HG02938 (cell line): ENCODE measurements around the gene PAPPA.

Experiments used
- ATAC-seq: cut with Tn5 transposase; IDR thresholded peaks from one replicate; pipeline ENCODE4 v1.9.1; 2021; ENCODE audit warnings: mild to moderate bottlenecking, moderate library complexity; ENCODE audit not compliant: unreplicated experiment

PAPPA gene

DNA sequence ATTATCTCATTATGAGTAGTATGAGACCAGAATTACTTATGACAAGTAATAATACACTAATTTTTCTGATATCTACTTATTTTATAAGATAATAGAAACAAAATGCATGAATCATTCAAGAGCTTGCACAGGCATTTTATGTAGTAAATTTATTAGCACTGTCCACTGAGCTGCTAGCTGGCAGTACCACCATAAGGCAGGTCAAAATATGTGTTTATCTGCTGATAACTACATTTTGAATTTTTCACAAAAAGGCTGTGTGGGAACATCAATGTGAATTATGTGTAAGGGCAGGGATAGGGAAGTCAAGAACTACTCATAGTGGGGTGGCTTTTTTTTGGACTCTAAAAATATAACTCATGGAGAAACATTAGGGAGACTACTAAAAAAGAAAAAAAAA is 249.6 kb downstream of the PAPPA start:
- ATAC-seq: no peak

DNA sequence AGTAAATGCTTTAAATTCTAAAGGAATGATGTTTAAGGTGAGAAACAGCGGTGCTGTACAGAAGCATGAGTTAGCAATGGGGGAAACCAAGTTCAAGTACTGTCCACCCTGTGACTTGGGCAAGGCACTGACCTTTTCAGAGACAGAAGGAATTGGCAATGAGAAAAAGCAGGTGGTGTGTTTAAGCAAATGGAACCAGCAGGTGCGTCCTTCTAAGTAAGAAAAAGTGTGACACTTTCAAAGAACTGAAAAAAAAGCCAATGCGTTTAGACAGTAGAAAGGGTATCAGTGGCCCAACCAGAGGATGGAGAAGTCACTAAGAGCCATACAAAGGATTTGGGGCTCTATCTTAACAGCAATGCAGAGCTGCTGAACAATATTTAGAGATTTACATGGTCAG is 250.6 kb downstream of the PAPPA start:
- no peak for ATAC-seq

DNA sequence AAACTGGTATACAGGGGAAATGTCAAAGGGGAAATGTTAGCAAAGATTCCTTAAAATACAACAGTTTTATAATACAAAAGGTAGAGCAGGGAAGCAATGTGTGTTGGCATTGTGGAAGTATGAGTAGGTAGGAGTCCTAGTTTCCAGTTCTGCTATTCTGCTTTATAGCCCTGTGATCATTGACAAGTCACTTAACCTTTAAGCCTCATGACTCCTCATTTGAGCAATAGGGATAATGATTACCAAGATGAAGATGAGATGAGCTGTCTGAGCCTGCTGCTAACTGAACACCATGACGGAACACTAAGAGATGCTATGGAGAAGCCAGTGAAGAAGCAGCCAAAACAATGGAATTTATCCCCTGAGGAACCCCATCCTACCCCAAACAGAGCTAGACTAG is 251.7 kb downstream of the PAPPA start:
- ATAC-seq: peak; percentile 45

DNA sequence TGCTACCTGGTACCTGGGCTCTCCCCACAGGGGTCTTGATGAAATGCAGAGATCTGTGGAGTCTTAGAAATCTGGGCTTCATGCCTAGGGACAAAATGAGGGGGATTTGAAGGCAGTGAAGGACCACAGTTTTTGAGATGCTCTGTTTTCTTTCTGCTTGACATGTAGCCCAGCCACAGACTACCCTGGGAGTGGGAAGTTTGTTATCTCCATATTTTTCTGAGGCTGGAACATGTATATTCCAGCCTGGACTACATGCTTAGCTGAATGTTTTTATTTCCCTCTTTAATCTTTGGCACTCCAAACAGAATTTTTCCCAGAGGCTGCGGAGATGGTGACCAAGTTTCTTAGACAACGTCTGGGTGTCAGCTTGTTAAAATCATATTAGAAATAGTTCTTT is 252.9 kb downstream of the PAPPA start:
- no peak for ATAC-seq

DNA sequence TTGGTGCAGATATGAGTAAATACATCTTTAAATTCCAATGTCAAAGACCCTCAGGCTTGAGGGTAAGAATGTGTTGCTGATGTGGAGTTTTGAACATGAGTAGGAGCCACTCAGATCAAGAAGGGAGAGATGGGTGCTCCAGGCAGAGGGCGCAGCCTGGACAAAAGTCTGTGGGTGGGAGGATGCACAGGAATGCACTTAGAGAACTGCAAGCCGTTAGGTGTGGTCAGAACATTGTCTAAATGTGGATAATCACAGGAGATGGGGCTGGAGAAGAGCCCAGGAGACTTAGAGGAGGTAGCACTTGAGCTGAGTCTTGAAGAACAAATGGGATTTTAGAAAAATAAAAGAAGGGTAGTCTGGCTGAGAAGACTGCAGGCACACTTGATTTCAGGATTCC is 255.5 kb downstream of the PAPPA start:
- ATAC-seq: no peak

DNA sequence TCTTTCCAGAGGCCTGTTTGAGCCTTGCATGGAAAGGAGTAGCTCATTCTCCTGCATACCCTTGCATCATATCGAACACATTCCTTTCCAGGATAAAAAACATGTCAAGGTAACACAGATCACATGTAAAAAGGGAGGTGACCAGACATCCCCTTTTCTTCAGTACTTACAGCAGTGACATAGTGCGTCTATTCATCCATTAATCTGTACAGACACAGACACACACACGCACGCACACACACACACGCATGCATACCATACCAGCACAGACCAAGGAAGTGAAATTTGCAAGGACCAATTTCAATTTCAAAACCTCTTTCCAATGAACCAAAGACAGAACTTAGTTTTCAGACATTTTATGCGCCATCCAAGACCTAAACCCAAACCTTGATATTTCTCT is 256.0 kb downstream of the PAPPA start:
- ATAC-seq: no peak

DNA sequence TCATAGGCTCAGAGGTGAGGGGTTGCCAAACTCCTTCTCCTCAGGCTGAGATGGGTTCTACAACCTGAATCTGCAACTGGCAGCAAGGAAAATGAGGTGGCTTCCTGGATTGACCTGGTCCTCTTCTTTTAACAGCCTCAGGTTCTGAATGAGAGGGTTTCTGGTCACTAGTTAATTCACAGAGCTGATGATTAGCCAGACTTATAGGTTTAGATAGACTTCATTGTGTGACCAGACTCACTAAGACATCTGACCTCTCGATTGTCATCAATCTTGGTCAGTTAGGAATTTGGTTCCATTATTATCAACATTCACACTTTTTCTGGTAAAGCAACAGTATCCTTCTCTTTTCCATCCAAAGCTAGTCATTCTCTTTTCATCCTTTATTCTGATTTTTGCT is 257.9 kb downstream of the PAPPA start:
- ATAC-seq: no peak

DNA sequence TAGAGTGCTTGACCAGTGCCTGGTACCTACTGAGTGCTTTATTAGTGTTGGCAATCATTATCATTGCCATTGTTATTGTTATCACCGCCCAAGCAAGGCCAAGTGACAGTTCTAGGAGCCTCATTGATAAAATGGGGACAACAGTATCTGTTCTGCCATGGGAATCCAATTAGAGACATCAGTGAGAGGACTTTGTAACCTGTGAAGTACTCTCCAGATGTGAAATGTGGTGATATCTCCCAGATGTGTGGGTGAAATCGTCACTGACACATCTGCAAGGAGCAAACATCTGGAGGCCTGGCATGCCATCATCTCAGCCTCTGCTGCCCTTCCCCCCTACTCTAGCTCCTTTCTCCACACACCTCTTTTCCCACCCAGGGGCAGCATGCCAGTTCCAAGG is 260.8 kb downstream of the PAPPA start:
- no peak for ATAC-seq

DNA sequence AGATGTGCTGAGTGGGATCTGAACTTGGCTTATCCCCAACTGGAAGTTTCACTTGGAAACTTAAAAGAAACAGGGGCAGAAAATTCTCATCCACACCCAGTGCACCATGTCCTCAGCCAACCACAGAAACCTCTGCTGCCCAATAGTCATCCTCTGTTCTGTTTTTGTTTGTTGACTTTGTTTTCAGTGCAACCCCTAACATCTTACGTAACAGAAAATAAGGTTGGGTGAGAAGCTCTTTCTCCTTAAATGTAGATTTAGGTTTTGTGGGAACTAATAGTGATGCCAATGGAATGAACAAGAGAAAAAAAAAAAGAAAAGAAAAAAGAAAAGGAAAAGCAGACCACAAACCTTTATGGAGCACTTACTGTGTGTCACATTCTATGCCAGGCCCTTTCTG is 262.8 kb downstream of the PAPPA start:
- no peak for ATAC-seq

DNA sequence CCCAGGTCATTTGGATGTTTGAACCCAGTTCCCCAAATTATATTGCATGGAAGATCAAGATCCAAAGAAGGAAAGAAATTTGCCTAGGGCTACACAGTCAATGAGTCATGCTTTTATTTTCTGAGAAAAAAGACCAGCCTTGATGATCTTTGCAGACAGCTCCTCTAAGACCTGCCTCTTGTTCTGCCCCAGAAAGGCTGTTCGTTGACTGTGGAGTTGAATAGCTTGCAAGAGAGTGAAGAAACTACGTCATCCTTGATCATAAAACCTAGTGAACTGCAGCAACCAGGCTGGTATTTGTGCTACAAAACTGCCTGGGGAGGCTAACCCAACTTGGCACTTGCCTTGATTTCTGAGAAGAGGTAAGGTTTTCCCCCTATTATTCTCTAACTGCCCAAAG is 263.9 kb downstream of the PAPPA start:
- ATAC-seq: no peak

DNA sequence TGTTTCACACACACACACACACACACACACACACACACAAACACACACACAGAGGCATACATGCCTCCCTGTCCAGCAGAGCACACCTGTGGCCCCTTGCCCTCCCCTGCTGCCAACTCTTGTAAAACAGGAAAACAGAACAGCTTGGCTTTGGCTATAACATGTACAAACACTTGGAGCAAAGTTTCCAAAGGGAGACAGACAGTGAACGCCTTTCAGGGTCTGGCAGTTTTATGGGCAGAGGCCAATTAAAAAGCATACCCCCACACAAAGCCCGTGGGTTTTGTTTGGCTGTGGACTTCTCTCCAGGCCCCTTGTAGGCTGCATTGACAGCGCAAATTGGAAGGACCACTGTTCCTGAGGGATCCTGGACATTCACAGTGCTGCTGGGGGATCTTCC is 265.6 kb downstream of the PAPPA start:
- no peak for ATAC-seq

DNA sequence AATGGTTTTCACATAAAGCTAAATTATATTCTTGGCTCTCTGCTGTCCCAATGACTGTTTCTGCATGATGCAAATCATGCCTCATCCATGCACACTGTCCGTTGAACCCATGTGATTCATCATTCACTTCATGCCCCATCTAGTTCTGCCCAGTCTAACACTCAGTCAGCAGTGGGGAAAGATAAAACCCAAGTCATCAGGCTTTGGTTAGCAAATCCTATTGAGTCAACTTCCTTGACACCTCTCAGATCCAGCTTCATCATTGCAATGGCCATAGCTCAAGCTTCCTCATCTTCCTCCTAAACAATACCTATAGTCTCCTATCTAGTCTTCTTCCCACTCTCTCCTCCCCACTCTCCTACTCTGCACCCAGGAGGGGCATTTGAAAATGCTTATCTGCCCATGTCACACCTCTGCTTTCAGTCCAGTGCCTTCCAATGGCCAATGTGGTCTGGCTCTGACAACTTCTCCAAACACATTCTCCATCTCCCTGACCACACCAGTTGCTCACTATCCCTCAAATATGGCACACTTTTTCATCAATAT is 267.5 kb downstream of the PAPPA start:
- no peak for ATAC-seq

DNA sequence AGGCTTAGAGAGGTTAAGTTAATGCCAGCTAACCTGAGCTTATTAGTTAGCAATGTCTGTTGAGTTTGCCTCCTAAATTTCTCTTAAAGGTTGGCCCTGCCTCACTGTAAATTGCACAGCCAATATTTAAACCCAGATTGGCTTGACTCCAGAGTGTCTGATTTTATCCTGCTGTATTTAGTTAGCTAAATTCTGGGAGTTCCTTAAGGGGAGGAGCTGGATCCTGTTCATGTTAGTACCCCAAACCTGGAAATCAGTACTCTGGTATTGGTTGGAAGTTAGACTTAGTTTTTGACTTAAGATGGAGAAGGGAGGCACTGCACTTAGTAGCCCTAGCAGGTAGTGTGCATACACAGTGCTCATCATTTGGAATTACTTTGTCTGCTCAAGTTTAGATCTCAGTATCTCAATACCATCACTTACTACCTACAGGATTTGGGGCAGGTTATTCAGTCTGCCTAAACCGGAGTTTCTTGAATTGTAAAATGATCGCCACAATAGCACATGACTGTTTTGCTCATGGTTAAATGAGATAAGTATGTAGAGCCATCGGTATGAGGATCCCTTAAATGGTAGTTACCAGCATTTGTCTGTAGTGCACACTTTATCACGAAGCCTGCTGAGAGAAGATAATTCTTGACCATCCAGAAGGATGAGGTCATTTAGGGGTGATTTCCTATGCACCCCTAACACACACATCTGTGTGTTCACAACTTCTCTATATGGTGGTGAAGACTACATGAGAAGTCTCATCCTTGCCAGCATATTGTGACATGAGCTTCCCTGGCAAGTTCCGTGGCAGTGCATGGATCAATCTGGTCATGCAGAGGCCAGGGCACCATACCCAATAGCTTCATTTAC is 268.8 kb downstream of the PAPPA start:
- ATAC-seq: no peak

DNA sequence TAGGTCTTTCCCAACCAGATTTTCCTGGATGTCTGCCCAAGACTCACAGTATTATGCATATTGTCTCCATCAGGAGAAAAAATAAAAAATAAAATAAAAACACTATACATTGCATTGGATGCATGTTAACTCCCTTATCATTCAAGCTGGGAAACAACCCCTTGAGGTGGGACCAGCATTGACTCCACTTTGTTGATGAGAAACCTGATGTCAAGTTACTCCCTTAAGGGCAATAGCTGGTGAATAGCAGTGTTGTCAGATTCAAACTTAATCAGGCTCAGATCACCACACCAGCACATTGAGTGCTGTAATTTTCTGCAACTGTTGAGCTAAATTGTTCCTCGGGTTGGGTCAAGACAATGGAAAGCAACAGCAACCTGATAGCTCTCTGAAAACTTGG is 269.6 kb downstream of the PAPPA start:
- ATAC-seq: no peak

DNA sequence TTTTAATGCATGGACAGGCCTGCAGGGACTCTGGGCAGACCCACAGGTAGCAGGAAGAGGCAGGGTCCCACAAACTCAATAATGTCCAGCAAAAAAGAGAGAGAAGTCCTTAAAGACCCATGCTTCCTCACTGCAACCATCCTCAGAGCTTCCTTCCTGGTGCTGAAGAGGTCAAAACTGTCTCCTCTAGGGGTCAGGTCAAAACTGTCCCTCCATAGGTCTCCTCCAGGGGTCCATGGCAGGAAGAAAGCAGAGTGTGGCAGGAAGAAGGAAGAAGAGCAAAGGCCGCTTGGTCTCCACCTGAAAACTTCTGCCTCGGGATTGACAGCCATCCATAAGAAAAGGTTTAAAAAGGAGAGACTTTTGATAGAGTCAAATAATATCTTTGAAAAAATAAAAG is 271.7 kb downstream of the PAPPA start:
- ATAC-seq: no peak

DNA sequence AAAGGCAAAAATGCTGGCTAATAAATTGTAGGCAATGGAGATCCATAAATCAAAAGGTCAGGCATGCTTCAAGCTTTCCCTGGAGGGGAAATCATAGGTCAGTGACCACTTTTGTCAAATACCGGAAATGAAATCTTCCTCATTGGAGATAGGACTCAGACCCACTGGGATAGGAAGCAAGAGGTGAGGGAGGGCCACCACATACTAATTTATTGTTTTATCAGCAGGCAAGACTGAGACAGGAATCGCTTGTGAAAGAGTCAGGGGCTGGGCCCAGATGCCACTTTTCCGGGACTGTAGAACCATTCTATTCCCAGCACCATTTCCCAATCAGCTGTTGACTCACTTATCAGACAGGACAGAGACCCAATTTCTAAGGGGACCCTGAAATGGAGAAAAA is 277.3 kb downstream of the PAPPA start:
- no peak for ATAC-seq

DNA sequence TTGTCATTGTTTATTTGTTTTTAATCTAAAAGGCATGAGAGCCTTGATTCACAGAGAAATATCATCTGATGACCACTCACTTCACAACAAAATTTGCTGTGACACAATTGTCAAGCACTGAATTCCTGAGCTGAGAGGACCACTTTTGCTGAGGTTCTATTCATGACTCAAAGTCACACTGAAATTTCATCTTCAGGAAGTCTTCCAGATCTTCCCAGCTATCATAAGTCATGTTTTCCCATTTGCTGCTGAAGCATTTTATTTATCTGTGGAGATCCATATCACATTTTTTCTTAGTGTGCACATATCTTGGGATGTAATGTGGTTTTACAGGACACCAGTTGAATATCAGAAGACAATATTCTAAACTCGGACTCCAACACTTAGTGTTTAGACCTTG is 278.5 kb downstream of the PAPPA start:
- no peak for ATAC-seq

DNA sequence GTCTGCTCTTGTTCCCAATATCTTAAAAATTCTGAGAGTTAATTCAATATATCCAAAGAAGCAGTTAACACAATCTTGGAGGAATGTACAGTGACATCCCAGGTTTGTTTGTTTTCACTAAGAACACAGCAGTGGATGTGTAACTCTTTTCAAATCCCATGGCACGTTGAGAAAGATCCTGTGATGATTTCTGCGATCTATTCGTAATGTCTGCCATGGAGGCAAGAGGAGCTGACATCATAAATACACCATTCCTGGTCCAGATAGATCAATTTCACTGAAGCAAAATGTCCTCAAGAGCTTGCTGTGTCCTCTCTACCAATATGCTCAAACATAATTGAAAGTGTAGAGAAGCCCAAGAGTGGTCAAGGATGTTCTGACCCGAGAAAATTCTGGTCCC is 280.7 kb downstream of the PAPPA start:
- ATAC-seq: no peak

DNA sequence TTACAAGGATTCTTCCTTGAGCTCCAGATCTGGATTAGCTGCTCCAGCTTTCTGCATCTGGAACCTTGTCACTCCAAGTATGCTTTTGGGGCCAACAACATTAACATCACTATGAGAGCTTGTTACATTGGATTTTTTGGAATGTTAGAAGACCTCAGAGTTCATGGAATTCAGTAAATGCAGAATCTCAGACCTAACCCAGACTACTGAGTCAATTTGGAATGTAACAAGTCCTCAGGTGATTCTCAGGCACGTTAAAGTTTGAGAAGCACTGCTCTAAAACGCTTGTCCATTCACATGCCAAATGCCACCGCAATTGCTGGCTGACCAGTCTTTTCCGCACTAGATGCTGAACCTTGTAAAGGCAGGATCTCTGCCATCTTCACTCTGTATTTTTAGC is 282.1 kb downstream of the PAPPA start:
- no peak for ATAC-seq

DNA sequence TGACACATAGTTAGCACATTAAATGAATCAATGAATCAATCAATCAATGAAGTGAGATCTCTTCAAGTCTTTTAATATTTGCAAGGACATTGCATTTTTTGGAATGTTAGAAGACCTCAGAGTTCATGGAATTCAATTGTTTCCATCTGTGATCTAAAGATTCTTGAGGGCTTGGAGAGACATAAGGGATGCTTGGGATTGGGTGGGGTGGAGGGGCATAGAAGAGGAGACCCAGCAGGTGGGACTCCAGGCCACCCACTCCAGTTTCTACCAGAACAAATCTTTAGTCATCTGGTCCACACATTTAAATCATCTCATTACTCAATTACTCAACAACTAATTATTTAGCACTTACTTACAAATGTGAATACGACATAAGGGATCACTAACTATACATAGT is 282.5 kb downstream of the PAPPA start:
- no peak for ATAC-seq

DNA sequence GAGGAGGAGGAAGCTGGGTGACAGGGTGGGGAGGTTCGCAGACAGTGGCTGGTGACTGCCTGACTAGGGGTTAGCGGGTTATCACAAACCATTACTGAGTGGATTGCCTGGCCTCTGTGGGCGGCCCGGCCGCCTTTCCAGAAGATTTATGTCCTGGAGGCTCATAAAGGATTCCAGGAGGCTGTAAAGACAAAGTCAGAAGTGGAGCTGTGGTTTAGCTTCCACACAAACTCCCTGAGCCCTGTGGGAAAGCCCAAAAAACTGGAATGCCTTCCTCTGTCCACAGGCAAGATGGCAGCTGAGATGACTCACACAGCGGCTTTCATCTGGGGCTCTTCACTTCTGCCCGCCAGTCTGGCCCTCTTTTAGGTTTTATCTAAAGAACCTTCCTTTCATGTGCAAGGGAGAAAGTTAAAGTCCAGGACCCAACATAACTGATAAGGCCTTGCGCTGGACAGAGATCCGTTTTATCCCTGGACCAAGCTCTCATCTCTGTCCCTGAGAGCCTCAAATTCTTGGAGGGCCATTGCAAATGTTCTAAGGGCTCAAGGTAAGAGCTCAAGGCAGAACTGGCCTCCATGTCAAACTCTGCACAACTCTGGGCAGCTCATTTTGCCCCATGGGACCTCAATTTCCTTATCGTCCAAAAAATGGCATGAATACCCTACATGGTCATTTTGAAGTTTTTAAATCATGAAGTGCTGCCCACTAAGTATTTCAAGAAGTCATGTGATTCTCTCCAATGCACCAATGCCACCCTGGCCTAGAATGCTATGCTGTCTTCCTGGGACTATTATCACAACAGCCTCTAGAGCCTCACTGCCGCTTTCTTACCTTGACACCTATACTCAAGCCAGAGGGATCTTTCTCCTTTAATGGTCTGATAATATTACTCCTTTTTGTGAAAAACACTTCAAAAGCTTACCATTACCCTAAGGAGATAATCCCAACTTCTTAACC is 284.1 kb downstream of the PAPPA start:
- ATAC-seq: no peak

DNA sequence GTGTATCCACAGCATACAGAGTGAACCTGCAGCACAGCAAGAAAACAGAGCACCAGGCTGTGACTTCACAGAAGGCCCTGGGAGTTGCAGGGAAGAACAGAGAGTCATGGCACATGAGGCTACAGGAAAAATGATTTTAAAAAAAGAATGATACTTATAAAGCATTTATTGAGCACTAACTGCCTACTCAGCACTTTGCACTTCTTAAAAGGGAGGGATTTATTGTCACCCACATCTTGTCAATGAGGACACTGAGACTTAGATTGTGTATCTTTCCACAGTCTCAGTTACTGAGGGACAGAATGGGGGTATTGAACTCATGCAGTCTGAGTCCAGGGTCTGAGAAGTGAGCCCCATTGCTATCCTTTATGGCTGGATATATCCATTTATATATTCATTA is 288.9 kb downstream of the PAPPA start:
- ATAC-seq: no peak
